GM23338 (cell line): ENCODE data around the gene CCNB1. TPM values are rescaled to one million over a fixed set of nuclear protein-coding genes. Genes with fewer than 3 reads are reported as not detected.

Source experiments
- ATAC-seq: fragments of 200-7000 bp; cut with Tn5 transposase; 3 replicates; pipeline ENCODE4 v1.9.1; 2020
- DNase-seq: peaks from one replicate; pipeline ENCODE4 v3.0.0-alpha.2; 2015; ENCODE audit warnings: low spot score
- H2AFZ ChIP-seq: fragments of 200-600 bp; sonication (generic); 2 replicates; pipeline ENCODE4 v1.8.0; 2016; ENCODE audit warnings: antibody characterized with exemption, mild to moderate bottlenecking, moderate library complexity
- H3F3A ChIP-seq: fragments of 200-600 bp; sonication (generic); replicated peaks from 2 replicates; pipeline ENCODE4 v1.8.0; 2017; ENCODE audit warnings: antibody characterized with exemption, mixed run types, low read depth
- H3K27ac ChIP-seq: fragments of 200-600 bp; sonication (generic); 2 replicates; pipeline ENCODE4 v1.6.1; 2016; ENCODE audit warnings: low read depth
- H3K27me3 ChIP-seq: fragments of 200-600 bp; sonication (generic); 2 replicates; pipeline ENCODE4 v1.8.0; 2016; ENCODE audit warnings: mild to moderate bottlenecking, mixed run types, moderate library complexity; ENCODE audit not compliant: insufficient read depth
- H3K36me3 ChIP-seq: fragments of 200-600 bp; sonication (generic); 2 replicates; pipeline ENCODE4 v1.8.0; 2016; ENCODE audit warnings: mild to moderate bottlenecking; ENCODE audit not compliant: insufficient read depth
- H3K4me1 ChIP-seq: fragments of 200-600 bp; sonication (generic); 2 replicates; pipeline ENCODE4 v1.8.0; 2016; ENCODE audit warnings: mild to moderate bottlenecking, moderate library complexity; ENCODE audit not compliant: insufficient read depth
- H3K4me2 ChIP-seq: fragments of 200-600 bp; sonication (generic); 2 replicates; pipeline ENCODE4 v1.7.1; 2017; ENCODE audit warnings: mixed run types
- H3K4me3 ChIP-seq: fragments of 200-600 bp; sonication (generic); 2 replicates; pipeline ENCODE4 v1.6.1; 2016; ENCODE audit warnings: mixed run types
- H3K79me2 ChIP-seq: fragments of 200-600 bp; sonication (generic); replicated peaks from 2 replicates; pipeline ENCODE4 v1.8.0; 2017; ENCODE audit warnings: mild to moderate bottlenecking; ENCODE audit not compliant: insufficient read depth
- H3K9me2 ChIP-seq: fragments of 200-600 bp; sonication (generic); 2 replicates; pipeline ENCODE4 v1.8.0; 2017; ENCODE audit not compliant: insufficient read depth
- H4K20me1 ChIP-seq: fragments of 200-600 bp; sonication (generic); replicated peaks from 2 replicates; pipeline ENCODE4 v1.8.0; 2017; ENCODE audit warnings: mild to moderate bottlenecking; ENCODE audit not compliant: insufficient read depth
- H3K27ac Mint-ChIP-seq: 2 replicates; pipeline ENCODE4 v1.8.0; 2020; ENCODE audit warnings: inconsistent platforms, mild to moderate bottlenecking, moderate library complexity, mixed read lengths
- H3K27me3 Mint-ChIP-seq: 3 replicates; pipeline ENCODE4 v1.8.0; 2022; ENCODE audit warnings: low read depth, mild to moderate bottlenecking, moderate library complexity, mixed read lengths, inconsistent platforms; ENCODE audit not compliant: insufficient read depth, poor library complexity
- H3K36me3 Mint-ChIP-seq: 3 replicates; pipeline ENCODE4 v1.8.0; 2021; ENCODE audit warnings: low read depth, mild to moderate bottlenecking, inconsistent platforms, moderate library complexity, mixed read lengths
- H3K4me1 Mint-ChIP-seq: 3 replicates; pipeline ENCODE4 v1.8.0; 2020; ENCODE audit warnings: mild to moderate bottlenecking, inconsistent platforms, mixed read lengths
- H3K4me3 Mint-ChIP-seq: 3 replicates; pipeline ENCODE4 v1.8.0; 2021; ENCODE audit warnings: moderate library complexity, mild to moderate bottlenecking, inconsistent platforms, mixed read lengths
- H3K9me3 Mint-ChIP-seq: 3 replicates; pipeline ENCODE4 v1.8.0; 2020; ENCODE audit warnings: moderate library complexity, mild to moderate bottlenecking, inconsistent platforms, mixed read lengths
- CTCF ChIP-seq, 2 experiments: fragments of 200-600 bp in 1 of 2; sonication (generic) in 1 of 2; conservative IDR thresholded peaks; 2 replicates each; pipeline versions ENCODE4 v1.5.1 to v1.6.1; 2016 to 2017; ENCODE audit warnings: antibody characterized with exemption in 2 of 2, low read depth in 2 of 2, mild to moderate bottlenecking in 2 of 2, moderate library complexity in 1 of 2
- ETS1 ChIP-seq: IDR thresholded peaks from 2 replicates; pipeline ENCODE4 v1.6.1; 2016; ENCODE audit warnings: antibody characterized with exemption
- EZH2 ChIP-seq: fragments of 200-600 bp; sonication (generic); IDR thresholded peaks from one replicate; pipeline ENCODE4 v1.8.0; 2017; ENCODE audit warnings: antibody characterized with exemption, mild to moderate bottlenecking, low read depth; ENCODE audit not compliant: unreplicated experiment
- NANOG ChIP-seq: IDR thresholded peaks from 2 replicates; pipeline ENCODE4 v1.6.1; 2016; ENCODE audit warnings: antibody characterized with exemption, borderline replicate concordance
- POLR2AphosphoS5 ChIP-seq: IDR thresholded peaks from 2 replicates; pipeline ENCODE4 v1.6.1; 2016; ENCODE audit warnings: antibody characterized with exemption, low read depth
- REST ChIP-seq: IDR thresholded peaks from one replicate; pipeline ENCODE4 v1.6.1; 2018; ENCODE audit warnings: antibody characterized with exemption; ENCODE audit not compliant: unreplicated experiment
- ZNF114 ChIP-seq: fragments of 250-450 bp; sonication (Bioruptor Pico); IDR thresholded peaks from 2 replicates; pipeline ENCODE4 v1.5.0; 2020; ENCODE audit warnings: mild to moderate bottlenecking, moderate library complexity
- ZNF331 ChIP-seq: fragments of 250-450 bp; sonication (Bioruptor Pico); IDR thresholded peaks from 2 replicates; pipeline ENCODE4 v1.5.0; 2020; ENCODE audit warnings: low read depth, mild to moderate bottlenecking, moderate library complexity
- ZNF462 ChIP-seq: fragments of 250-450 bp; sonication (Bioruptor Pico); IDR thresholded peaks from 2 replicates; pipeline ENCODE4 v1.5.0; 2020; ENCODE audit warnings: mild to moderate bottlenecking, moderate library complexity
- polyA plus RNA-seq: library from polyadenylated mRNA; unstranded; fragments of >200 nt; fragmentation: Nextera tagmentation; extraction: Ambion mirVana; gene quantifications from 2 replicates; pipeline ENCODE4 v1.2.1, GENCODE V29; 2016
- total RNA-seq: library from RNA; depleted of rRNA; stranded (reverse); fragments of >200 nt; shearing (Covaris generic); gene quantifications from 2 replicates; pipeline ENCODE4 v1.2.3, GENCODE V29; 2014

The CCNB1 gene
- total and polyA plus RNA-seq, 2 experiments from 2014 or later: 273 to 400 TPM

- Mint-ChIP-seq H3K4me1 (no peaks in the 10 kb centered on the region), H3K36me3 (no peaks in the 10 kb centered on the region), H3K9me3 (no peaks in the 10 kb centered on the region; the same call in 2 of the 3 replicates), H3K4me3 (no peak overlapping the region), H3K27ac (no peak overlapping the region), H3K27me3 (no peaks in the 10 kb centered on the region)
- Histone ChIP-seq H3K27me3 (no peaks in the 10 kb centered on the region), H3K4me2 (no peak overlapping the region), H3K27ac (no peak overlapping the region), H4K20me1 (no peaks in the 10 kb centered on the region), H3F3A (no peaks in the 10 kb centered on the region), H3K4me3 (no peak overlapping the region), H2AFZ (no peak overlapping the region), H3K36me3 (no peaks in the 10 kb centered on the region), H3K9me2 (no peaks in the 10 kb centered on the region), H3K79me2 (no peaks in the 10 kb centered on the region), H3K4me1 (no peaks in the 10 kb centered on the region)
- ATAC-seq (no peak), DNase-seq (no peak)
- TF ChIP-seq POLR2AphosphoS5 (no peak), REST (no peak), EZH2 (no peak), ZNF114 (CRISPR knock-in tag) (no peak), ZNF331 (CRISPR knock-in tag) (no peak), NANOG (no peak)
Measured at GRCh38 chr5:69156456-69156855, 10.5 kb upstream of the CCNB1 start.

- H3K9me3 Mint-ChIP-seq: no peaks in the 10 kb centered on the region; the same call in 2 of the 3 replicates
- ATAC-seq: no peak
- H3K27ac Mint-ChIP-seq: no peak overlapping the region
- H3K4me3 ChIP-seq: no peak overlapping the region
- H3K36me3 Mint-ChIP-seq: no peaks in the 10 kb centered on the region
- H3K27ac ChIP-seq: no peak overlapping the region
- no peak overlapping the region for H2AFZ ChIP-seq
- no peaks in the 10 kb centered on the region for H3K27me3 ChIP-seq
- no peaks in the 10 kb centered on the region for H4K20me1 ChIP-seq
- H3F3A ChIP-seq: no peaks in the 10 kb centered on the region
- no peak overlapping the region for H3K4me2 ChIP-seq
- no peaks in the 10 kb centered on the region for H3K79me2 ChIP-seq
- no peak overlapping the region for H3K4me3 Mint-ChIP-seq
- H3K27me3 Mint-ChIP-seq: no peaks in the 10 kb centered on the region
- no peaks in the 10 kb centered on the region for H3K4me1 ChIP-seq
- DNase-seq: no peak
- H3K9me2 ChIP-seq: no peaks in the 10 kb centered on the region
- no peaks in the 10 kb centered on the region for H3K36me3 ChIP-seq
- no peaks in the 10 kb centered on the region for H3K4me1 Mint-ChIP-seq
- TF ChIP-seq ETS1: no peak
- no peak for TF ChIP-seq EZH2
- TF ChIP-seq ZNF462 (CRISPR knock-in tag): no peak
- no peak for TF ChIP-seq CTCF (conservative IDR thresholded peaks at IDR 0.05; ENCODE audit: low read depth in 2 of 2)
- TF ChIP-seq ZNF114 (CRISPR knock-in tag): no peak
- no peak for TF ChIP-seq POLR2AphosphoS5
Measured at GRCh38 chr5:69158039-69158438, 8.9 kb upstream of the CCNB1 start.
